Pulmonary artery endothelial cell (primary cell): Measurements from ENCODE around the gene HYAL1. TPM values are rescaled to one million over a fixed set of nuclear protein-coding genes. Genes with fewer than 3 reads are reported as not detected.
A peak's percentile ranks its signal among the peaks of the same experiment; 100 is the strongest.

Experiments
- DNase-seq: peaks from one replicate; pipeline ENCODE4 v3.0.0-alpha.2; 2011; ENCODE audit warnings: low read depth, low spot score
- total RNA-seq: library from RNA; depleted of rRNA; stranded (reverse); fragments of >200 nt; gene quantifications from 2 replicates; pipeline ENCODE4 v1.2.3, GENCODE V29; 2014

Gene HYAL1
- total RNA-seq, 1 donor from 2014 or later = 7.1 TPM

GRCh38 chr3:50261505-50261904 lies 41.9 kb downstream of the HYAL1 start:
- no peak for DNase-seq

DNA sequence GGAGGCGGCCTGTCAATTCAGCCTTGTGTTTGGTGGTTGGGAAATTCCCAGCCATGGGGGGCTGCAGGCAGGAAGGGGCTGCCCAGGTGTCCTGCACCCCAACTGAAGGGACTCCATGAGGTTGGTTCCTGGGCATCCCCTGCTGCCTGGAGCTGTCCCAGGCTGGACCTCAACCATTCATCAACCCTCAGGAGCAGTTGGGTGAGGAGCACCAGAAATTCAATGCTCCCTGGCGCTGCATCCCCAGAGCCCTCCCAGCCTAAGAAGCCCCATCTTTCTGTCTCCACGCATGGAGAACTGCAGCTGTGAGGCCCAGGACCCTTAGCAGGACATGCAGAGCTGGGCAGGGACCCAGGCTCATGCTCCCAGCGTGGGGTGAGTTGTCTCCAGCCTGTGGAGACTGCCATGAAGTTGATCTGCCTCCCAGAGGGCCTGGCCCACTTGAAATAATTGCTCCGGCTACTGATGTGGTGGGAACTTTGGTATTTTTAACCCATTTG lies 42.4 kb downstream of the HYAL1 start:
- no peak for DNase-seq

DNA sequence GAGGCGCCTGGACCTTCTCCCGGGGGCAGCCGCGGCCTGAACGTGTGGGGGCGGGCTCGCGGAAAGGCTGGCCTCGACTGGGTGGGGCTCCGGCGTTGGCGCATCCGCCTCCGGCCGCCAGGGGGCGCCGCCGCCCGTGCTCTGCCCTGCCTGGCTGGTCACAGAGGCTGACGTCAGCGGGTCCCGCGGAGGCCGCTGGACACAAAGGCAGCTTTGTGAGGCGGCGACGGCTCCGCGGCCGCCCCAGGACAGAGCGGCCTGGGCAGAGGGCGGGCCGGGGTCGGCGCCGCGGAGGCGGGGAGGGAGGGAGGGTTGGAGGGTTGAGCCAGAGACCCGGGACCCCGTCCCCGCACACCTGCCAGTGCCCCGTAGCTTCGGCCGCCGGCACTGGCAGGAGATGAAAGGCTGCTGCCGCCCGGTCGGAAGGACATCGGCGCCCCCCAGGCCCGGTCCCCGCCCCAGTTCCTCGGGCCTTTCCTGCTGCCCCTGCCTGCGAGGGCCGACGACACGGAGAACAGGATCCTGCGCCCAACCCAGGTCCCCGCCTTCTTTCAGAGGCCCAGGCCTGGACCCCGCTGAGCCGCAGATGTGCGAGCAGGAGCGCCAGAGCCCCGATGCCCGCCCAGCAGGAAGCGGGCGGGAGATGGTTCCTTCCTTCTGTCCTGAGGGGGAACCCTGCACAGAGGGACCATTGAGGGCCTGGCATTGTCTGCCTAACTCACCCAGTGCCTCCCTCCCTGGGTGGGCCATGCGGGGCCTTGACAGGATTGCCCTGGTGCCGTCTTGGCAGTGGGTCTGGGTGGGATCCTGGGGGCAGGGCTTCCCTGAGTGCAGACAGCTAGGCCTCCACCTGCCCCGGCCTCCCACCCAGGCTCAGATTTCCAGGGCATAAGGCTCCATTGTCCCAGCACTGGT lies 43.1 kb downstream of the HYAL1 start:
- DNase-seq = peak; percentile 63

DNA sequence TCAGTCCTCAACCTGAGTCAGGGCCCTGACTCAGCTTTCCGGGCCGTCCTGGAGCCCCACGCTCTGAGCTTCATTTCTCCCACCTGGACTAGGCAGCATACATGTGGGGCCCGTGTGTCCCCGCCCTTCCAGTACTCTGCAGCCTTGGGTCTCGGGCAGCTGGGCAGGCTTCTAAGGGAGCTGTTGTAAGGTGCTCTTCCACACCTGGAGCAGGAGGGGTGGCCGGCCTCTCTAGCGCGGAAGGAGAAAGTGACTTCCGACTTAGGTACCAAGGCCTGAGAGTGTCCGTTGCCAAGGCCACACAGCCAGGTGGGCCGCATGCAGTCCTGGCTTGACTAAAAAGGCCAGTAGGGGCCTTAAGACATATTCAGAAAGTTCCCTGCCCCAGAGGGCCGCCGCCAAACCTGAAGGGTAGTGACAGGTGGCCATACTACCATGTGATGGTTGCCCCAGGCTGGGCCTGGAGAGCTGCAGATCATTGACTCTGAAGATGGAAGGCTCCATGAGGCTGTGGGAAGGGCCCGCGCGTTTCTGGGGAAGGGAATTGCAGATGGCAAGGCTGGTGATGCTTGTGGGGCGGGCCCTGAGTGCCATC lies 43.8 kb downstream of the HYAL1 start:
- no peak for DNase-seq

GRCh38 chr3:50258979-50259378 lies 44.4 kb downstream of the HYAL1 start:
- DNase-seq = no peak

GRCh38 chr3:50258029-50258680 lies 45.2 kb downstream of the HYAL1 start:
- no peak for DNase-seq

- no peak for DNase-seq
These were observed 46.1 kb downstream of the HYAL1 start for GRCh38 chr3:50256978-50257890.

DNA sequence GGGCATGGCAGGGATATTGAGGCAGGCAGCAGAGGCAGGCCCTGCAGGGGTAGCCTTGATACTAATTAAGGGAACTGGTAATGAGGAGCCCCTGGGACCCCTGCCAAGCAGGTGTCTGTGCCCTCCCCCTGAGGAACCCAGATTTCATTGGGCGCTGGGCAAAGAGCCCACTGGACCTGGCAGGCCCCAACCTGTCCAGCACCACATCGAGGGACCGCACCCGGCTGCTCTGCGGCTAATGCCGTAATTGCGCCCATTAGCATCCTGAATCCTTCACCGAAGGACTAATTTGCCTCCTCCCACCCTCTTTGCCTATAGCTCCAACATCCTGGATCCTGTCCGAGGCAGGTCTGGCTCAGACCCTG lies 48.1 kb downstream of the HYAL1 start:
- DNase-seq = no peak

DNA sequence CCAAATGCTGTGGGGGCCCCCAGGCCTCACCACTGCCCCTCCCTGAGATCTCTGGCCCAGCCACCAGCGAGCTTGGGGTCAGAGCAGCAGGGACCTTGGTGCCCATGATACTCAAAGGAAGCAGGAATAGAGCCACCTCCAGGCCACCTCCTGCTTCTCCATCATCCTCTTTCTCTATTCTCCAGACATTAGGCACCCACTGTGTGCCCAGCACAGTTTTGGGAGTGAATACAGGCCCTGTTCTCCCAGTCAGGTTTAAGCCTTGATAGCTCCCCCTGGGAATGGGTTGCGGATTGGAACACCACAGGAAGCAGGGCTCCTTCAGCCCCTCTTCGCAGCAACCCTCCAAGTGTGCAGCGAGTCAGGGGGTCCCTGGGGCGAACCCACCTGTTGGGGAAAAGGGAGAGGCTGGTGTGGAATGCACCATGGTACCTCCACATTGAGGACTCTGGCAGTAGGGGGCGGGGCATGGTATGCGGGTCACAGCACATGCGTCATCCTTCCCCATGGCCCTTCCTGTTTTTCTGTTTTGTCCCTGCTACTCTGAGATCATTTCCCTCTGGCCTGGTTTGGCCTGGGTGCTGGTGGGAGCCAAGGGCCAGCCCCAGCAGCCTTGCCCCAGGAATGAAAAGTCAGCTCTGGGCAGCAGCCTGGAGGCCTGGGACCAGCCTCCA lies 48.7 kb downstream of the HYAL1 start:
- DNase-seq = peak; percentile 82

- peak; percentile 59 for DNase-seq
These were observed 52.2 kb downstream of the HYAL1 start for GRCh38 chr3:50251220-50251619.

GRCh38 chr3:50250514-50250913 lies 52.9 kb downstream of the HYAL1 start:
- no peak for DNase-seq

Other genes starting within 250 kb of the HYAL1 start
- gene RBM5, start 214.7 kb downstream of the HYAL1 start, total RNA-seq = 116 and 184 TPM in 2 replicates
- 73.6 and 80.9 TPM in 2 replicates for gene SEMA3F, start 148.2 kb downstream of the HYAL1 start, total RNA-seq
- under 0.01 TPM in 1 of 2 replicates, not detected in the other for gene GNAT1, start 112.0 kb downstream of the HYAL1 start, total RNA-seq
- 0.07 TPM in 1 of 2 replicates, not detected in the other for gene SLC38A3, start 98.3 kb downstream of the HYAL1 start, total RNA-seq
- 597 and 651 TPM in 2 replicates for gene GNAI2, start 67.4 kb downstream of the HYAL1 start, total RNA-seq
- gene SEMA3B, start 34.4 kb downstream of the HYAL1 start, total RNA-seq = 0.53 and 0.66 TPM in 2 replicates
- not detected in 2 replicates for gene LSMEM2, start 24.5 kb downstream of the HYAL1 start, total RNA-seq
- 148 and 187 TPM in 2 replicates for gene IFRD2, start 11.1 kb downstream of the HYAL1 start, total RNA-seq
- gene HYAL3, start 4.2 kb downstream of the HYAL1 start, total RNA-seq = 9.6 and 10.3 TPM in 2 replicates
- gene NAA80, start 4.2 kb downstream of the HYAL1 start, total RNA-seq = 2.6 and 3.6 TPM in 2 replicates
- gene HYAL2, start 19.2 kb upstream of the HYAL1 start, total RNA-seq = 535 and 564 TPM in 2 replicates
- 24.8 and 36.5 TPM in 2 replicates for gene TUSC2, start 24.6 kb upstream of the HYAL1 start, total RNA-seq
- 17.0 and 22.5 TPM in 2 replicates for gene RASSF1, start 37.3 kb upstream of the HYAL1 start, total RNA-seq
- 0.13 and 0.35 TPM in 2 replicates for gene ZMYND10, start 42.2 kb upstream of the HYAL1 start, total RNA-seq
- gene NPRL2, start 47.2 kb upstream of the HYAL1 start, total RNA-seq = 19.9 and 20.1 TPM in 2 replicates
- 19.1 and 26.3 TPM in 2 replicates for gene CYB561D2, start 47.3 kb upstream of the HYAL1 start, total RNA-seq
- gene TMEM115, start 55.9 kb upstream of the HYAL1 start, total RNA-seq = 36.8 and 38.1 TPM in 2 replicates
- not detected in 2 replicates for gene CACNA2D2, start 200.1 kb upstream of the HYAL1 start, total RNA-seq